ENCODE results near the gene YKT6. TPM values are rescaled to one million over a fixed set of nuclear protein-coding genes. Genes with fewer than 3 reads are reported as not detected.

YKT6 gene
- total and polyA plus RNA-seq, 4 donors, result 28.4 to 82.1 (median 55.9) TPM

- peak overlapping the region; percentile 50 to 81 for H3K27ac ChIP-seq (ENCODE audit: low read depth in 1 of 2, low read length in 1 of 2)
- H3K27me3 ChIP-seq (ENCODE audit: control insufficient read depth in 3 of 3, insufficient read depth in 3 of 3, low read length in 2 of 3), result no peaks in the 10 kb centered on the region
- DNase-seq (peak; percentile 48 to 85 (median 64)), ATAC-seq (ENCODE audit: insufficient read depth, low FRiP score) (peak; percentile 10)
- peak overlapping the region in 1 of 2 donors; percentile 8 for H3K9ac ChIP-seq (ENCODE audit: insufficient read depth in 1 of 2, low read length in 2 of 2)
- H3K9me3 ChIP-seq (ENCODE audit: control insufficient read depth in 4 of 4, insufficient read depth in 3 of 4, low read length in 3 of 4), result no peaks in the 10 kb centered on the region
- H3K36me3 ChIP-seq (ENCODE audit: control insufficient read depth in 4 of 4, insufficient read depth in 4 of 4, low read length in 4 of 4), result no peaks in the 10 kb centered on the region
- peaks cover 14 to 42% (median 28%) of the 10 kb centered on the region in 5 donors for H3K4me1 ChIP-seq (ENCODE audit: control insufficient read depth in 5 of 5, insufficient read depth in 5 of 5, low read length in 5 of 5)
- TF ChIP-seq CTCF (IDR thresholded peaks at IDR 0.05; ENCODE audit: control extremely low read depth, extremely low read depth), result no peak
- 71 to 84% methylated on average over 18 of the region's 18 CpGs for whole genome bisulfite sequencing, 2 donors
- H3K4me3 ChIP-seq, result no peak overlapping the region
These were observed 59.0 kb downstream of the YKT6 start for GRCh38 chr7:44259547-44260457.

GRCh38 chr7:44261240-44261639 is 60.5 kb downstream of the YKT6 start:
- Histone ChIP-seq H3K9ac (ENCODE audit: insufficient read depth in 1 of 2, low read length in 2 of 2) (no peak overlapping the region), H3K4me3 (no peak overlapping the region), H3K9me3 (ENCODE audit: control insufficient read depth in 4 of 4, insufficient read depth in 3 of 4, low read length in 3 of 4) (no peaks in the 10 kb centered on the region), H3K4me1 (ENCODE audit: control insufficient read depth in 5 of 5, insufficient read depth in 5 of 5, low read length in 5 of 5) (peaks cover 14 to 42% (median 28%) of the 10 kb centered on the region in 5 donors), H3K27ac (ENCODE audit: low read depth in 1 of 2, low read length in 1 of 2) (no peak overlapping the region), H3K27me3 (ENCODE audit: control insufficient read depth in 3 of 3, insufficient read depth in 3 of 3, low read length in 2 of 3) (no peaks in the 10 kb centered on the region), H3K36me3 (ENCODE audit: control insufficient read depth in 4 of 4, insufficient read depth in 4 of 4, low read length in 4 of 4) (no peaks in the 10 kb centered on the region)
- ATAC-seq (ENCODE audit: insufficient read depth, low FRiP score) (no peak), DNase-seq (no peak)
- no peak for TF ChIP-seq CTCF (IDR thresholded peaks at IDR 0.05; ENCODE audit: control extremely low read depth, extremely low read depth)
- WGBS, 2 donors, result 69 to 75% methylated on average over 5 of the region's 5 CpGs

- no peak overlapping the region for H3K4me3 ChIP-seq
- no peak for TF ChIP-seq CTCF (IDR thresholded peaks at IDR 0.05; ENCODE audit: control extremely low read depth, extremely low read depth)
- no peaks in the 10 kb centered on the region for H3K36me3 ChIP-seq (ENCODE audit: control insufficient read depth in 4 of 4, insufficient read depth in 4 of 4, low read length in 4 of 4)
- no peak overlapping the region for H3K9ac ChIP-seq (ENCODE audit: insufficient read depth in 1 of 2, low read length in 2 of 2)
- 94 to 96% methylated on average over 9 of the region's 9 CpGs for WGBS, 2 donors
- peak overlapping the region in 1 of 2 donors; percentile 40 for H3K27ac ChIP-seq (ENCODE audit: low read depth in 1 of 2, low read length in 1 of 2)
- peaks cover 0 to under 1% (median 0%) of the 10 kb centered on the region in 3 donors for H3K27me3 ChIP-seq (ENCODE audit: control insufficient read depth in 3 of 3, insufficient read depth in 3 of 3, low read length in 2 of 3)
- DNase-seq, result no peak
- no peak for ATAC-seq (ENCODE audit: insufficient read depth, low FRiP score)
- no peaks in the 10 kb centered on the region for H3K9me3 ChIP-seq (ENCODE audit: control insufficient read depth in 4 of 4, insufficient read depth in 3 of 4, low read length in 3 of 4)
- peaks cover 14 to 42% (median 23%) of the 10 kb centered on the region in 5 donors for H3K4me1 ChIP-seq (ENCODE audit: control insufficient read depth in 5 of 5, insufficient read depth in 5 of 5, low read length in 5 of 5)
These were observed 61.3 kb downstream of the YKT6 start for GRCh38 chr7:44262031-44262430.

All from lung (tissue), 12 donors.